Bronchial epithelial cell (primary cell): ENCODE results near the gene GABARAPL2. TPM values are rescaled to one million over a fixed set of nuclear protein-coding genes. Genes with fewer than 3 reads are reported as not detected.

Experiments
- DNase-seq: peaks from one replicate; pipeline ENCODE4 v3.0.0-alpha.2; 2010; ENCODE audit warnings: low read depth
- FAIRE-seq: peaks from 2 replicates; lab custom pipeline; 2011; peaks lifted over from hg19 to GRCh38; lab: Jason Lieb, UNC
- H3K27me3 ChIP-seq: 2 replicates; pipeline ENCODE4 v1.5.1; 2011; ENCODE audit warnings: low read length; ENCODE audit not compliant: control insufficient read depth, insufficient read depth
- H3K36me3 ChIP-seq: 2 replicates; pipeline ENCODE4 v1.5.1; 2011; ENCODE audit warnings: low read length; ENCODE audit not compliant: control insufficient read depth, insufficient read depth
- H3K4me3 ChIP-seq: 2 replicates; pipeline ENCODE4 v1.5.1; 2011; ENCODE audit warnings: mild to moderate bottlenecking, low read depth, low read length, control low read depth
- CTCF ChIP-seq: IDR thresholded peaks from 2 replicates; pipeline ENCODE4 v1.5.1; 2011; ENCODE audit warnings: mild to moderate bottlenecking, moderate library complexity, low read length, control low read depth, inconsistent platforms; ENCODE audit not compliant: insufficient read depth, severe bottlenecking
- total RNA-seq: library from RNA; depleted of rRNA; stranded (reverse); fragments of >200 nt; gene quantifications from 2 replicates; pipeline ENCODE4 v1.2.1, GENCODE V29; 2014

The GABARAPL2 gene
- total RNA-seq, 1 donor from 2014 or later = 27.6 TPM

- TF ChIP-seq CTCF = no peak
- Histone ChIP-seq H3K36me3 (peaks cover 15% of the 10 kb centered on the region), H3K4me3 (no peak overlapping the region), H3K27me3 (no peaks in the 10 kb centered on the region)
- FAIRE-seq (no peak), DNase-seq (no peak)
Observed at GRCh38 chr16:75570396-75571065, 4.4 kb downstream of the GABARAPL2 start.

- peaks cover 13% of the 10 kb centered on the region for H3K36me3 ChIP-seq
- no peak overlapping the region for H3K4me3 ChIP-seq
- DNase-seq = no peak
- no peak for TF ChIP-seq CTCF
- H3K27me3 ChIP-seq = no peaks in the 10 kb centered on the region
- FAIRE-seq = no peak
Observed at GRCh38 chr16:75572864-75573542, 6.8 kb downstream of the GABARAPL2 start.

GRCh38 chr16:75573955-75574354 is 7.8 kb downstream of the GABARAPL2 start:
- Histone ChIP-seq H3K27me3 (no peaks in the 10 kb centered on the region), H3K36me3 (peaks cover 10% of the 10 kb centered on the region), H3K4me3 (no peak overlapping the region)
- FAIRE-seq (no peak), DNase-seq (no peak)
- no peak for TF ChIP-seq CTCF

GRCh38 chr16:75575958-75576357 is 9.8 kb downstream of the GABARAPL2 start:
- Histone ChIP-seq H3K36me3 (peaks cover 9% of the 10 kb centered on the region), H3K4me3 (no peak overlapping the region), H3K27me3 (no peaks in the 10 kb centered on the region)
- DNase-seq = no peak
- TF ChIP-seq CTCF = no peak
- no peak for FAIRE-seq

GRCh38 chr16:75576384-75576811 is 10.2 kb downstream of the GABARAPL2 start:
- FAIRE-seq (no peak), DNase-seq (no peak)
- Histone ChIP-seq H3K4me3 (no peak overlapping the region), H3K36me3 (peaks cover 9% of the 10 kb centered on the region), H3K27me3 (no peaks in the 10 kb centered on the region)
- TF ChIP-seq CTCF = no peak

GRCh38 chr16:75578212-75578611 is 12.0 kb downstream of the GABARAPL2 start:
- no peaks in the 10 kb centered on the region for H3K27me3 ChIP-seq
- DNase-seq (no peak), FAIRE-seq (no peak)
- peaks cover 2% of the 10 kb centered on the region for H3K36me3 ChIP-seq
- TF ChIP-seq CTCF = no peak
- H3K4me3 ChIP-seq = no peak overlapping the region
